Loucy (cell line): ENCODE measurements around the gene SSUH2.
"Not testable (repeated sequence)": the region's sequence is repeated elsewhere in the genome, so short reads cannot be mapped to it uniquely, and the experiment has no call there.

Experiments
- H2AFZ ChIP-seq: fragments of 200-600 bp; sonication (generic); 2 replicates; pipeline ENCODE4 v1.6.0; 2016; ENCODE audit warnings: antibody characterized with exemption, mild to moderate bottlenecking, low read length, moderate library complexity
- H3F3A ChIP-seq: fragments of 200-600 bp; 2 replicates; pipeline ENCODE4 v1.6.0; 2016; ENCODE audit warnings: antibody characterized with exemption, low read depth, mild to moderate bottlenecking
- H3K27me3 ChIP-seq: fragments of 200-600 bp; sonication (generic); 2 replicates; pipeline ENCODE4 v1.6.1; 2014; ENCODE audit warnings: low read length, mild to moderate bottlenecking; ENCODE audit not compliant: insufficient read depth, poor library complexity, severe bottlenecking
- H3K36me3 ChIP-seq: fragments of 200-600 bp; sonication (generic); 2 replicates; pipeline ENCODE4 v1.6.1; 2016; ENCODE audit warnings: low read length; ENCODE audit not compliant: insufficient read depth
- H3K4me1 ChIP-seq: fragments of 200-600 bp; sonication (generic); 2 replicates; pipeline ENCODE4 v1.5.1; 2014; ENCODE audit warnings: low read length, mild to moderate bottlenecking; ENCODE audit not compliant: insufficient read depth, poor library complexity, severe bottlenecking
- H3K4me2 ChIP-seq: fragments of 200-600 bp; sonication (generic); 2 replicates; pipeline ENCODE4 v1.6.0; 2014; ENCODE audit warnings: antibody characterized with exemption, low read length, low read depth, mild to moderate bottlenecking; ENCODE audit not compliant: poor library complexity, severe bottlenecking
- H3K4me3 ChIP-seq: fragments of 200-600 bp; sonication (generic); 2 replicates; pipeline ENCODE4 v1.5.1; 2014; ENCODE audit warnings: low read length, mild to moderate bottlenecking, mixed read lengths; ENCODE audit not compliant: poor library complexity, severe bottlenecking
- H3K79me2 ChIP-seq: fragments of 200-600 bp; sonication (generic); 2 replicates; pipeline ENCODE4 v1.6.1; 2014; ENCODE audit warnings: low read length; ENCODE audit not compliant: insufficient read depth
- H3K9ac ChIP-seq: fragments of 200-600 bp; sonication (generic); 2 replicates; pipeline ENCODE4 v1.6.0; 2014; ENCODE audit warnings: mild to moderate bottlenecking, low read depth, low read length, moderate library complexity; ENCODE audit not compliant: poor library complexity, severe bottlenecking
- H3K9me2 ChIP-seq: fragments of 200-600 bp; sonication (generic); replicated peaks from 2 replicates; pipeline ENCODE4 v1.6.1; 2016; ENCODE audit warnings: low read depth, low read length, mixed read lengths
- H3K9me3 ChIP-seq: fragments of 200-600 bp; sonication (generic); 2 replicates; pipeline ENCODE4 v1.6.1; 2014; ENCODE audit warnings: mild to moderate bottlenecking, antibody characterized with exemption, low read length, low read depth; ENCODE audit not compliant: insufficient read depth
- H4K20me1 ChIP-seq: fragments of 200-600 bp; sonication (generic); 2 replicates; pipeline ENCODE4 v1.6.0; 2014; ENCODE audit warnings: antibody characterized with exemption, low read length, mild to moderate bottlenecking; ENCODE audit not compliant: insufficient read depth, poor library complexity, severe bottlenecking
- EZH2phosphoT487 ChIP-seq: fragments of 200-600 bp; IDR thresholded peaks from 2 replicates; pipeline ENCODE4 v1.6.1; 2018; ENCODE audit warnings: antibody characterized with exemption, mild to moderate bottlenecking, moderate library complexity, borderline replicate concordance
- TF ChIP-seq, protein P1 (sequence below): fragments of 200-600 bp; sonication (generic); conservative IDR thresholded peaks from 2 replicates; pipeline ENCODE4 v1.5.1; 2014; ENCODE audit warnings: mild to moderate bottlenecking, antibody characterized with exemption, low read length

SSUH2 gene

DNA sequence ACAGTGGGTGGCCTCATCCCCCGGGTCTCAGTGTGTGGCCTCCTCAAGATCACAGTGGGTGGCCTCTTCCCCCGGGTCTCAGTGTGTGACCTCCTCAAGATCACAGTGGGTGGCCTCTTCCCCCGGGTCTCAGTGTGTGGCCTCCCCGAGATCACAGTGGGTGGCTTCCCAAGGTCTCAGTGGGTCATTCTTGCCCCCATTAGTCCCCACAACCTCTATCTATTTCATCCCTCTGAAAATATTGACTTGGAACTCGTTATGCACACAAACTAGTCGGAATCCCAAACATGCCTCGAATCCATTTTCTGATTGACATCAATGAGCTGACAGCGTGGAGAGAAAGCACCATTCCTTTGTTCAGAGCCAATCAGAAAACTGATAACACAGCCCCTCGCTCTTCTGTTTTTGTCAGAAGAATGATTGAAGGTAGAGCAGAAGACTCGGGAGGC lies 10.8 kb upstream of the SSUH2 start:
- H3K4me1 ChIP-seq, result no peaks in the 10 kb centered on the region
- H3K4me2 ChIP-seq, result no peak overlapping the region
- no peaks in the 10 kb centered on the region for H3F3A ChIP-seq
- H2AFZ ChIP-seq, result no peak overlapping the region
- H4K20me1 ChIP-seq, result no peaks in the 10 kb centered on the region
- no peaks in the 10 kb centered on the region for H3K79me2 ChIP-seq
- no peak overlapping the region for H3K9ac ChIP-seq
- no peak overlapping the region for H3K4me3 ChIP-seq
- TF ChIP-seq, protein P1, sequence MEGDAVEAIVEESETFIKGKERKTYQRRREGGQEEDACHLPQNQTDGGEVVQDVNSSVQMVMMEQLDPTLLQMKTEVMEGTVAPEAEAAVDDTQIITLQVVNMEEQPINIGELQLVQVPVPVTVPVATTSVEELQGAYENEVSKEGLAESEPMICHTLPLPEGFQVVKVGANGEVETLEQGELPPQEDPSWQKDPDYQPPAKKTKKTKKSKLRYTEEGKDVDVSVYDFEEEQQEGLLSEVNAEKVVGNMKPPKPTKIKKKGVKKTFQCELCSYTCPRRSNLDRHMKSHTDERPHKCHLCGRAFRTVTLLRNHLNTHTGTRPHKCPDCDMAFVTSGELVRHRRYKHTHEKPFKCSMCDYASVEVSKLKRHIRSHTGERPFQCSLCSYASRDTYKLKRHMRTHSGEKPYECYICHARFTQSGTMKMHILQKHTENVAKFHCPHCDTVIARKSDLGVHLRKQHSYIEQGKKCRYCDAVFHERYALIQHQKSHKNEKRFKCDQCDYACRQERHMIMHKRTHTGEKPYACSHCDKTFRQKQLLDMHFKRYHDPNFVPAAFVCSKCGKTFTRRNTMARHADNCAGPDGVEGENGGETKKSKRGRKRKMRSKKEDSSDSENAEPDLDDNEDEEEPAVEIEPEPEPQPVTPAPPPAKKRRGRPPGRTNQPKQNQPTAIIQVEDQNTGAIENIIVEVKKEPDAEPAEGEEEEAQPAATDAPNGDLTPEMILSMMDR, result no peak
- no peak for TF ChIP-seq EZH2phosphoT487
- H3K9me3 ChIP-seq, result no peaks in the 10 kb centered on the region
- no peaks in the 10 kb centered on the region for H3K9me2 ChIP-seq
- H3K27me3 ChIP-seq, result no peaks in the 10 kb centered on the region
- H3K36me3 ChIP-seq, result no peaks in the 10 kb centered on the region

DNA sequence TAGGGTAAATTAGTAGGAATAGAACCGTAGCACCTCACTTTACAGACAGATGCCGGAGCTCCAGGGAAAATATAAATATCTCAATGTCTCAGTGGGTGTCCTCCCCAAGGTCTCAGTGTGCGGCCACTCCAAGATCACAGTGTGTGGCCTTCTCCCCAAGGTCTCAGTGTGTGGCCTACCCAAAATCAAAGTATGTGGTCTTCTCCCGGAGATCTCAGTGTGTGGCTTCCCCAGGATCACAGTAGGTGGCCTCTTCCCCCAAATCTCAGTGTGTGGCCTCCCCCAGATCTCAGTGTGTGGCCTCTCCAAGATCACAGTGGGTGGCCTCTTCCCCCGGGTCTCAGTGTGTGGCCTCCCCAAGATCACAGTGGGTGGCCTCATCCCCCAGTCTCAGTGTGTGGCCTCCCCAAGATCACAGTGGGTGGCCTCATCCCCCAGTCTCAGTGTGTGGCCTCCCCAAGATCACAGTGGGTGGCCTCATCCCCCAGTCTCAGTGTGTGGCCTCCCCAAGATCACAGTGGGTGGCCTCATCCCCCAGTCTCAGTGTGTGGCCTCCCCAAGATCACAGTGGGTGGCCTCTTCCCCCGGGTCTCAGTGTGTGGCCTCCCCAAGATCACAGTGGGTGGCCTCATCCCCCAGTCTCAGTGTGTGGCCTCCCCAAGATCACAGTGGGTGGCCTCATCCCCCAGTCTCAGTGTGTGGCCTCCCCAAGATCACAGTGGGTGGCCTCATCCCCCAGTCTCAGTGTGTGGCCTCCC lies 10.2 kb upstream of the SSUH2 start:
- H3F3A ChIP-seq, H2AFZ ChIP-seq, H3K9me2 ChIP-seq, H3K4me2 ChIP-seq, H3K4me3 ChIP-seq, H3K4me1 ChIP-seq, H3K79me2 ChIP-seq, H3K9me3 ChIP-seq, H4K20me1 ChIP-seq, H3K9ac ChIP-seq, H3K36me3 ChIP-seq, H3K27me3 ChIP-seq: not testable (repeated sequence)

DNA sequence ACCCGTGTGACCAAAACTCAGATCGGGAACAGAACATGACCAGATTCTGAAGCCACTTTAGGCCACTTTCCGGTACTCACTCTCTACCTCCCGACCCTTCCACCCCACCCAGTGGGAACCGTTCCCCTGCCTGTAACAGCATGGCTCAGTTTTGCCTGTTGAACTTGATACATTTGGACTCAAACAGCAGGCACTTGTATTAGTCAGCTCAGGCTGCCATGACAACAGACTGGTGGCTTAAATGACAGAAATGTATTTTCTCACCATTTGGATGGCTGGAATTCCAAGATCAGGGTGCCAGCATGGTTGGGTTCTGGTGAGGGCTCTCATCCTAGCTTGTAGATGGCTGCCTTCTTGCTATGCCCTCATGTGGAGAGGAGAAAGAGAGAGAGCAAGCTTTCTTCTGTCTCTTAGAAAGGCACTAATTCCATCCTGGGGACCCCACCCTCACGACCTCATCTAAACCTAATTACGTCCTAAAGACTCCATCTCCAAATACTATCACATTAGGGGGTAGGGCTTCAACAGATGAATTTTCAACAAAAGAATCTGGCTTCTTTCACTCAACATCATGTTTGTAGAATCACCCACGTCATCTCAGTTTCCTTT lies 9.3 kb upstream of the SSUH2 start:
- H3K4me2 ChIP-seq, result no peak overlapping the region

More for the DNA sequence above, 9.3 kb upstream of the SSUH2 start:
- Histone ChIP-seq H4K20me1 (no peaks in the 10 kb centered on the region), H3K27me3 (no peaks in the 10 kb centered on the region), H3F3A (no peaks in the 10 kb centered on the region), H3K9ac (no peak overlapping the region), H3K79me2 (no peaks in the 10 kb centered on the region), H3K4me1 (no peaks in the 10 kb centered on the region), H3K9me3 (no peaks in the 10 kb centered on the region), H3K9me2 (no peaks in the 10 kb centered on the region), H2AFZ (no peak overlapping the region), H3K36me3 (no peaks in the 10 kb centered on the region), H3K4me3 (no peak overlapping the region)
- no peak for TF ChIP-seq EZH2phosphoT487
- TF ChIP-seq, protein P1, result no peak
